HCT116 (cell line): ENCODE results near the gene CDH13. TPM values are rescaled to one million over a fixed set of nuclear protein-coding genes. Genes with fewer than 3 reads are reported as not detected.
A peak's percentile ranks its signal among the peaks of the same experiment; 100 is the strongest.

ENCODE experiments used
- ATAC-seq: fragments of 200-7000 bp; cut with Tn5 transposase; 2 replicates; pipeline ENCODE4 v1.9.1; 2020; ENCODE audit warnings: mild to moderate bottlenecking, moderate library complexity
- BruUV-seq: library from RNA; stranded (reverse); fragments of 400-500 nt; replicated peaks from 2 replicates; lab custom pipeline; 2021; lab: Mats Ljungman, UMichigan
- CTCF ChIA-PET: fragments of 300-600 bp; sonication (Branson Sonifier 250); formaldehyde crosslinking; loops from one replicate; lab custom pipeline; 2021; ENCODE audit warnings: antibody characterized with exemption; lab: Charles Lee
- POLR2A ChIA-PET: fragments of 300-600, 350-600 bp; sonication (Branson Sonifier 250); formaldehyde crosslinking; loops from one replicate; lab custom pipeline; 2021; ENCODE audit warnings: antibody characterized with exemption; lab: Charles Lee
- RAD21 ChIA-PET, 2 experiments: fragments of 300-600 bp; sonication (Branson Sonifier 250); formaldehyde crosslinking; loops; one replicate each; lab custom pipeline; 2023; ENCODE audit warnings: low total read pairs in 2 of 2; ENCODE audit not compliant: uncharacterized antibody in 2 of 2, unreplicated experiment in 2 of 2, low non-redundant PET in 1 of 2; lab: Charles Lee
- DNase-seq: peaks from one replicate; pipeline ENCODE4 v3.0.0-alpha.2; 2010; ENCODE audit warnings: low read depth, low spot score
- H2AFZ ChIP-seq: fragments of 200-600 bp; shearing (Covaris generic), sonication (generic); 2 replicates; pipeline ENCODE4 v1.6.1; 2017; ENCODE audit warnings: low read depth, mixed run types, mixed read lengths, antibody characterized with exemption, low read length; ENCODE audit not compliant: poor library complexity, severe bottlenecking
- H3K27ac ChIP-seq: 2 replicates; pipeline ENCODE4 v1.5.1; 2012; ENCODE audit warnings: low read depth, low read length
- H3K27me3 ChIP-seq: fragments of 200-600 bp; sonication (generic); 2 replicates; pipeline ENCODE4 v1.6.1; 2016; ENCODE audit warnings: mixed run types, low read length, mixed read lengths; ENCODE audit not compliant: insufficient read depth
- H3K36me3 ChIP-seq, 2 experiments: fragments of 200-500 bp in 1 of 2; fragments of 200-600 bp in 1 of 2; sonication (Bioruptor generic) in 1 of 2; sonication (generic) in 1 of 2; 2 replicates each; pipeline versions ENCODE4 v1.5.1 to v1.6.1; 2014 to 2016; ENCODE audit warnings: low read length in 2 of 2, inconsistent platforms in 1 of 2, mixed read lengths in 1 of 2, mixed run types in 1 of 2; ENCODE audit not compliant: insufficient read depth in 2 of 2, control insufficient read depth in 1 of 2
- H3K4me1 ChIP-seq, 2 experiments: fragments of 200-600 bp in 1 of 2; sonication (generic) in 1 of 2; 2 replicates each; pipeline versions ENCODE4 v1.5.1 to v1.6.1; 2012 to 2017; ENCODE audit warnings: low read length in 2 of 2, inconsistent platforms in 1 of 2, mild to moderate bottlenecking in 1 of 2, mixed read lengths in 1 of 2, mixed run types in 1 of 2, moderate library complexity in 1 of 2; ENCODE audit not compliant: insufficient read depth in 2 of 2, control insufficient read depth in 1 of 2
- H3K4me2 ChIP-seq: fragments of 200-600 bp; sonication (generic); 2 replicates; pipeline ENCODE4 v1.6.1; 2017; ENCODE audit warnings: mixed run types, low read length, mixed read lengths
- H3K4me3 ChIP-seq, 2 experiments: fragments of 200-600 bp in 1 of 2; sonication (generic) in 1 of 2; replicated peaks in 1 of 2; 2 replicates each; pipeline ENCODE4 v1.5.1; 2011 to 2016; ENCODE audit warnings: low read length in 2 of 2, control low read depth in 1 of 2, low read depth in 1 of 2, mild to moderate bottlenecking in 1 of 2, mixed read lengths in 1 of 2, mixed run types in 1 of 2
- H3K79me2 ChIP-seq: fragments of 200-600 bp; sonication (generic); 2 replicates; pipeline ENCODE4 v1.6.1; 2017; ENCODE audit warnings: mild to moderate bottlenecking, mixed run types, low read length, moderate library complexity, mixed read lengths; ENCODE audit not compliant: insufficient read depth
- H3K9ac ChIP-seq: fragments of 200-600 bp; sonication (generic); 2 replicates; pipeline ENCODE4 v1.6.1; 2016; ENCODE audit warnings: low read length, mixed read lengths
- H3K9me2 ChIP-seq: fragments of 200-600 bp; sonication (generic), shearing (Covaris generic); 2 replicates; pipeline ENCODE4 v1.6.1; 2017; ENCODE audit warnings: mixed run types, mild to moderate bottlenecking, moderate library complexity; ENCODE audit not compliant: insufficient read depth
- H3K9me3 ChIP-seq, 2 experiments: fragments of 200-500 bp in 1 of 2; fragments of 200-600 bp in 1 of 2; sonication (Bioruptor generic) in 1 of 2; sonication (generic) in 1 of 2; 2 replicates each; pipeline ENCODE4 v1.6.1; 2014 to 2017; ENCODE audit warnings: low read length in 2 of 2, mixed read lengths in 2 of 2, inconsistent platforms in 1 of 2, low read depth in 1 of 2, mild to moderate bottlenecking in 1 of 2, mixed run types in 1 of 2, moderate library complexity in 1 of 2; ENCODE audit not compliant: control insufficient read depth in 1 of 2, insufficient read depth in 1 of 2
- H4K20me1 ChIP-seq: fragments of 200-600 bp; sonication (generic), shearing (Covaris generic); 2 replicates; pipeline ENCODE4 v1.6.1; 2017; ENCODE audit warnings: mixed run types, mild to moderate bottlenecking, moderate library complexity; ENCODE audit not compliant: insufficient read depth
- CEBPB ChIP-seq: IDR thresholded peaks from 2 replicates; pipeline ENCODE4 v1.6.1; 2012; ENCODE audit warnings: low read depth
- CTCF ChIP-seq, 3 experiments: fragments of 200-600 bp in 1 of 3; sonication (generic) in 1 of 3; IDR thresholded peaks in 2 of 3; conservative IDR thresholded peaks in 1 of 3; 2 replicates each; pipeline ENCODE4 v1.5.1; 2012 to 2017; ENCODE audit warnings: low read depth in 2 of 3, low read length in 2 of 3, antibody characterized with exemption in 1 of 3, borderline replicate concordance in 1 of 3, control low read depth in 1 of 3, mild to moderate bottlenecking in 1 of 3, mixed read lengths in 1 of 3, mixed run types in 1 of 3, moderate library complexity in 1 of 3; ENCODE audit not compliant: insufficient read depth in 1 of 3
- EZH2 ChIP-seq: fragments of 200-600 bp; sonication (generic); IDR thresholded peaks from 2 replicates; pipeline ENCODE4 v1.6.1; 2017; ENCODE audit warnings: antibody characterized with exemption, mixed run types
- JUND ChIP-seq: IDR thresholded peaks from 2 replicates; pipeline ENCODE4 v1.6.1; 2012
- RAD21 ChIP-seq: IDR thresholded peaks from 2 replicates; pipeline ENCODE4 v1.6.1; 2012; ENCODE audit warnings: low read depth, mild to moderate bottlenecking
- SIN3A ChIP-seq: IDR thresholded peaks from 2 replicates; pipeline ENCODE4 v1.6.1; 2012; ENCODE audit warnings: low read depth
- TCF7L2 ChIP-seq: IDR thresholded peaks from 2 replicates; pipeline ENCODE4 v1.7.0; 2011; ENCODE audit warnings: borderline replicate concordance, inconsistent platforms; ENCODE audit not compliant: insufficient read depth, insufficient read length; ENCODE audit errors: extremely low read depth
- ZBTB33 ChIP-seq: IDR thresholded peaks from 2 replicates; pipeline ENCODE4 v1.6.1; 2011; ENCODE audit warnings: mild to moderate bottlenecking, low read length, moderate library complexity; ENCODE audit not compliant: insufficient replicate concordance; ENCODE audit errors: extremely low read depth
- intact Hi-C: fragments of 100-400 bp; cut with micrococcal nuclease; formaldehyde crosslinking; loops from 2 replicates; pipeline ENCODE4 v1.10.0; 2022
- total RNA-seq: library from RNA; stranded (reverse); gene quantifications from one replicate; pipeline ENCODE4 v1.2.1, GENCODE V29; 2021; ENCODE audit not compliant: unreplicated experiment

The CDH13 gene
- total RNA-seq, 1 experiment from 2014 or later, result not detected

GRCh38 chr16:83356266-83356665 is 729.5 kb downstream of the CDH13 start:
- intact Hi-C loops, result no loop called here
- H3K4me2 ChIP-seq, result no peak overlapping the region
- TF ChIP-seq CTCF (IDR thresholded peaks at IDR 0.05 in 2 of 3, conservative IDR thresholded peaks at IDR 0.05 in 1 of 3; ENCODE audit: borderline replicate concordance in 1 of 3, insufficient read depth in 1 of 3, low read depth in 2 of 3, low read length in 2 of 3) (peak; percentile 28 to 75 (median 72); a peak in 5 of 6 replicates), SIN3A (no peak), RAD21 (peak; percentile 54), CEBPB (no peak)
- H3K4me3 ChIP-seq, result no peak overlapping the region
- H3K79me2 ChIP-seq, result no peaks in the 10 kb centered on the region
- ChIA-PET CTCF (interaction anchor here (1.2 kb wide), 1 partner anchor 12 kb away, joined by 3 read pairs; no protein-coding TSS in a partner anchor), RAD21 (no interaction called here), POLR2A (no interaction called here)
- ATAC-seq (peak; percentile 87), DNase-seq (peak; percentile 29)
- H3K9me3 ChIP-seq, result peaks cover 0 to 9% of the 10 kb centered on the region in 2 experiments; a peak in 1 of 4 replicates
- no peak overlapping the region for H3K9ac ChIP-seq
- no peak overlapping the region for H2AFZ ChIP-seq
- H4K20me1 ChIP-seq, result no peaks in the 10 kb centered on the region
- BruUV-seq, result no TSS peak
- no peaks in the 10 kb centered on the region for H3K9me2 ChIP-seq
- H3K4me1 ChIP-seq, result no peaks in the 10 kb centered on the region
- H3K27me3 ChIP-seq, result 0 out of 2 replicates have a peak, but pooled peaks cover 3% of the 10 kb centered on the region
- no peaks in the 10 kb centered on the region for H3K36me3 ChIP-seq
- no peak overlapping the region for H3K27ac ChIP-seq

GRCh38 chr16:83356986-83357385 is 730.2 kb downstream of the CDH13 start:
- Histone ChIP-seq H4K20me1 (no peaks in the 10 kb centered on the region), H3K9ac (no peak overlapping the region), H3K27ac (no peak overlapping the region), H3K27me3 (peaks cover 3% of the 10 kb centered on the region; the same call in 1 of the 2 replicates), H3K4me1 (no peaks in the 10 kb centered on the region), H3K4me2 (no peak overlapping the region), H3K36me3 (no peaks in the 10 kb centered on the region), H3K4me3 (no peak overlapping the region), H3K9me2 (no peaks in the 10 kb centered on the region), H3K9me3 (peaks cover 0 to 6% of the 10 kb centered on the region in 2 experiments; a peak in 1 of 4 replicates), H2AFZ (no peak overlapping the region), H3K79me2 (no peaks in the 10 kb centered on the region)
- POLR2A ChIA-PET, result no interaction called here
- BruUV-seq, result no TSS peak
- TF ChIP-seq EZH2 (no peak), ZBTB33 (no peak), CEBPB (no peak), CTCF (IDR thresholded peaks at IDR 0.05 in 2 of 3, conservative IDR thresholded peaks at IDR 0.05 in 1 of 3; ENCODE audit: borderline replicate concordance in 1 of 3, insufficient read depth in 1 of 3, low read depth in 2 of 3, low read length in 2 of 3) (no peak), JUND (no peak), TCF7L2 (no peak)
- RAD21 ChIA-PET, result no interaction called here
- DNase-seq, result no peak
- ATAC-seq, result no peak
- intact Hi-C loops, result no loop called here
- CTCF ChIA-PET, result interaction anchor here (1.2 kb wide), 1 partner anchor 11 kb away, joined by 3 read pairs; no protein-coding TSS in a partner anchor
